ENCODE data around the gene ZNF526. TPM values are rescaled to one million over a fixed set of nuclear protein-coding genes. Genes with fewer than 3 reads are reported as not detected.

The ZNF526 gene
- polyA plus RNA-seq, 3 donors: 0.96 to 3.4 (median 1.3) TPM

DNA sequence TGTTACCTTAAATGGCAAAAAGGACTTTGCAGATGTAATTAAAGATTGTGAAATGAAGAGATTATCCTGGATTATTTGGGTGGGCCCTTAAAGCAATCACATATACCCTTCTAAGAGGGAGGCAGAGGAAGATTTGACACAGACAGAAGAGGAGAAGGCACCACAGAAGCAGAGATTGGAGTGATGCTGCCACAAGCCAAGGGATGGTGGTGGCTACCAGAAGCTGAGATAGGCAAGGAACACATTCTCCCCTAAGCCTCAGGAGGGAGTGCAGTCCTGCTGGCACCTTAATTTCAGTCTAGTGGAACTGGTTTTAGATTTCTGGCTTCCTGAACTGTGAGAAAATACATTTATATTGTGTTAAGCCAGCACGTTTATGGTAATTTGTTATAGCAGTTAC, 26.8 kb upstream of the ZNF526 start:
- peaks cover 4% of the 10 kb centered on the region for H3K79me2 ChIP-seq (ENCODE audit: insufficient read depth, low read length)
- no peak overlapping the region for H3K27ac ChIP-seq (ENCODE audit: low read depth in 1 of 2, low read length in 2 of 2)
- H3K9ac ChIP-seq (ENCODE audit: insufficient read depth, low read length, poor library complexity, severe bottlenecking): no peak overlapping the region
- intact Hi-C loops (cut with micrococcal nuclease): loop anchor here in 1 of 2 donors (10.0 kb wide), 1 partner anchor 92 kb away; no protein-coding TSS in a partner anchor
- WGBS (ENCODE audit: insufficient coverage): no CpG with 5 or more reads among the region's 1 CpG
- no peaks in the 10 kb centered on the region for H3K27me3 ChIP-seq (ENCODE audit: control insufficient read depth in 2 of 2, insufficient read depth in 2 of 2, low read length in 2 of 2)
- H4K20me1 ChIP-seq (ENCODE audit: insufficient read depth, low read length): no peaks in the 10 kb centered on the region
- no peak overlapping the region for H3K4me2 ChIP-seq (replicated peaks; ENCODE audit: extremely low read depth, low read length, poor library complexity, severe bottlenecking)
- peaks cover 38 to 48% of the 10 kb centered on the region in 2 donors for H3K4me1 ChIP-seq (ENCODE audit: control insufficient read depth in 1 of 2, insufficient read depth in 2 of 2, low read length in 2 of 2)
- peaks cover 0 to 7% of the 10 kb centered on the region in 2 donors for H3K9me3 ChIP-seq (replicated peaks in 1 of 2; ENCODE audit: control insufficient read depth in 1 of 2, insufficient read depth in 1 of 2, low read length in 2 of 2)
- no peak for DNase-seq
- peaks cover 3 to 19% (median 12%) of the 10 kb centered on the region in 7 donors for H3K9me3 Mint-ChIP-seq
- peak overlapping the region in 2 of 7 donors; percentile 38 to 61 for H3K27ac Mint-ChIP-seq
- H3K36me3 ChIP-seq (replicated peaks in 1 of 2; ENCODE audit: control insufficient read depth in 1 of 2, insufficient read depth in 2 of 2, low read length in 2 of 2): peaks cover 0 to 2% of the 10 kb centered on the region in 2 donors
- TF ChIP-seq, protein P1, sequence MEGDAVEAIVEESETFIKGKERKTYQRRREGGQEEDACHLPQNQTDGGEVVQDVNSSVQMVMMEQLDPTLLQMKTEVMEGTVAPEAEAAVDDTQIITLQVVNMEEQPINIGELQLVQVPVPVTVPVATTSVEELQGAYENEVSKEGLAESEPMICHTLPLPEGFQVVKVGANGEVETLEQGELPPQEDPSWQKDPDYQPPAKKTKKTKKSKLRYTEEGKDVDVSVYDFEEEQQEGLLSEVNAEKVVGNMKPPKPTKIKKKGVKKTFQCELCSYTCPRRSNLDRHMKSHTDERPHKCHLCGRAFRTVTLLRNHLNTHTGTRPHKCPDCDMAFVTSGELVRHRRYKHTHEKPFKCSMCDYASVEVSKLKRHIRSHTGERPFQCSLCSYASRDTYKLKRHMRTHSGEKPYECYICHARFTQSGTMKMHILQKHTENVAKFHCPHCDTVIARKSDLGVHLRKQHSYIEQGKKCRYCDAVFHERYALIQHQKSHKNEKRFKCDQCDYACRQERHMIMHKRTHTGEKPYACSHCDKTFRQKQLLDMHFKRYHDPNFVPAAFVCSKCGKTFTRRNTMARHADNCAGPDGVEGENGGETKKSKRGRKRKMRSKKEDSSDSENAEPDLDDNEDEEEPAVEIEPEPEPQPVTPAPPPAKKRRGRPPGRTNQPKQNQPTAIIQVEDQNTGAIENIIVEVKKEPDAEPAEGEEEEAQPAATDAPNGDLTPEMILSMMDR (IDR thresholded peaks at IDR 0.05): no peak
- H3K4me1 Mint-ChIP-seq: peaks cover 54% of the 10 kb centered on the region
- no peak overlapping the region for H3K4me3 Mint-ChIP-seq
- peaks cover 3 to 7% (median 4%) of the 10 kb centered on the region in 3 donors for H3K27me3 Mint-ChIP-seq (ENCODE audit: low read depth in 3 of 3)
- peaks cover 17 to 23% of the 10 kb centered on the region in 2 donors for H3K36me3 Mint-ChIP-seq
- no peak overlapping the region for H2AFZ ChIP-seq (ENCODE audit: insufficient read depth, low read depth, low read length, poor library complexity, severe bottlenecking)
- H3K4me3 ChIP-seq (replicated peaks in 1 of 3; ENCODE audit: low read depth in 2 of 3, low read length in 3 of 3): no peak overlapping the region

DNA sequence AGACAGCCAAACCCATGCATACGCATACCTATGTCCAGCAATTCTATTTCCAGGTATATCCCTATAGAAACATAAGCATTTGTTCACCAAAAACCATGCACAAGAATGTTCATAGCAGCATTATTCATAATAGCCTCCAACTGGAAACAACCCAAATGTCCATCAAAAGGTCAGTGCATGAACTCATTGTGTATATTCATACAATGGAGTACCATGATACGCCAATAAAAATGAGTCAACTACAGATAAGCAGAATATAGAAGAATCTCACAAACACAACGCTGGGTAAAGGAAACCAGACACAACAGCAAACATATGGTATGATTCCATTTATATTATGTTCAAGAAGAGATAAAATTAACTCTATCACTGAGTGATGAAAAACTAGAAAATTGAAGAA, 26.4 kb upstream of the ZNF526 start:
- Histone ChIP-seq H3K9me3 (replicated peaks in 1 of 2; ENCODE audit: control insufficient read depth in 1 of 2, insufficient read depth in 1 of 2, low read length in 2 of 2) (peaks cover 0 to 7% of the 10 kb centered on the region in 2 donors), H4K20me1 (ENCODE audit: insufficient read depth, low read length) (no peaks in the 10 kb centered on the region), H3K79me2 (ENCODE audit: insufficient read depth, low read length) (peaks cover 9% of the 10 kb centered on the region), H3K27ac (ENCODE audit: low read depth in 1 of 2, low read length in 2 of 2) (no peak overlapping the region), H2AFZ (ENCODE audit: insufficient read depth, low read depth, low read length, poor library complexity, severe bottlenecking) (no peak overlapping the region), H3K9ac (ENCODE audit: insufficient read depth, low read length, poor library complexity, severe bottlenecking) (no peak overlapping the region), H3K4me3 (replicated peaks in 1 of 3; ENCODE audit: low read depth in 2 of 3, low read length in 3 of 3) (no peak overlapping the region), H3K36me3 (replicated peaks in 1 of 2; ENCODE audit: control insufficient read depth in 1 of 2, insufficient read depth in 2 of 2, low read length in 2 of 2) (peaks cover 3 to 7% of the 10 kb centered on the region in 2 donors), H3K4me1 (ENCODE audit: control insufficient read depth in 1 of 2, insufficient read depth in 2 of 2, low read length in 2 of 2) (peaks cover 42 to 51% of the 10 kb centered on the region in 2 donors), H3K27me3 (ENCODE audit: control insufficient read depth in 2 of 2, insufficient read depth in 2 of 2, low read length in 2 of 2) (no peaks in the 10 kb centered on the region), H3K4me2 (replicated peaks; ENCODE audit: extremely low read depth, low read length, poor library complexity, severe bottlenecking) (no peak overlapping the region)
- intact Hi-C loops (cut with micrococcal nuclease): loop anchor here in 1 of 2 donors (10.0 kb wide), 1 partner anchor 91 kb away; no protein-coding TSS in a partner anchor
- Mint-ChIP-seq H3K4me1 (peaks cover 56% of the 10 kb centered on the region), H3K9me3 (peaks cover 3 to 18% (median 12%) of the 10 kb centered on the region in 7 donors), H3K27me3 (ENCODE audit: low read depth in 3 of 3) (peaks cover 3 to 7% (median 4%) of the 10 kb centered on the region in 3 donors), H3K4me3 (no peak overlapping the region), H3K27ac (no peak overlapping the region), H3K36me3 (peaks cover 19 to 26% of the 10 kb centered on the region in 2 donors)
- no peak for DNase-seq
- 100% methylated on average over 1 of the region's 3 CpGs for WGBS (ENCODE audit: insufficient coverage)
- TF ChIP-seq, protein P1 (IDR thresholded peaks at IDR 0.05): no peak
